ENCODE results near the gene OSBPL10.

DNA sequence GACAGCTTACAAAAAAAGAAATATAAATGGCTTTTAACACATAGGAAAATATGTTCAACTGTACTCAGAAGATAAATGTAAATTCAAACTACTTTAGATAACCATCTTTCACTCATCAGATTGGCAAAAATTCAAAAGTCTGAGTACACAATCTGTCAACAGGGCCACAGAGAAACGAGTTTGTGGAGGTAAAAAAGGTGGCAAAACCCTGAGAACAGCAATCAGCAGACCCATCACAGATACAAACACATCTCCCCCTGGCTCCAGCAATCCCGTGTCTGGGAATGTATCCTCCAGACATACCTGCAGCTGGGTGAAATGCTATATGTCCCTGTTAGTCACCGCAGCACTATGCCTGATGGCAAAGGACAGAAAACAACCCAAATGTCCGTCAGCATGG lies 149.5 kb downstream of the OSBPL10 start:
- TF ChIP-seq EP300 (IDR thresholded peaks at IDR 0.05) (no peak), POLR2A (IDR thresholded peaks at IDR 0.05) (no peak), POLR2AphosphoS5 (IDR thresholded peaks at IDR 0.05) (no peak)
- TF ChIP-seq, protein P1, sequence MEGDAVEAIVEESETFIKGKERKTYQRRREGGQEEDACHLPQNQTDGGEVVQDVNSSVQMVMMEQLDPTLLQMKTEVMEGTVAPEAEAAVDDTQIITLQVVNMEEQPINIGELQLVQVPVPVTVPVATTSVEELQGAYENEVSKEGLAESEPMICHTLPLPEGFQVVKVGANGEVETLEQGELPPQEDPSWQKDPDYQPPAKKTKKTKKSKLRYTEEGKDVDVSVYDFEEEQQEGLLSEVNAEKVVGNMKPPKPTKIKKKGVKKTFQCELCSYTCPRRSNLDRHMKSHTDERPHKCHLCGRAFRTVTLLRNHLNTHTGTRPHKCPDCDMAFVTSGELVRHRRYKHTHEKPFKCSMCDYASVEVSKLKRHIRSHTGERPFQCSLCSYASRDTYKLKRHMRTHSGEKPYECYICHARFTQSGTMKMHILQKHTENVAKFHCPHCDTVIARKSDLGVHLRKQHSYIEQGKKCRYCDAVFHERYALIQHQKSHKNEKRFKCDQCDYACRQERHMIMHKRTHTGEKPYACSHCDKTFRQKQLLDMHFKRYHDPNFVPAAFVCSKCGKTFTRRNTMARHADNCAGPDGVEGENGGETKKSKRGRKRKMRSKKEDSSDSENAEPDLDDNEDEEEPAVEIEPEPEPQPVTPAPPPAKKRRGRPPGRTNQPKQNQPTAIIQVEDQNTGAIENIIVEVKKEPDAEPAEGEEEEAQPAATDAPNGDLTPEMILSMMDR (IDR thresholded peaks at IDR 0.05) = no peak
